Immature natural killer cell (primary cell): ENCODE results near the gene MAN2A2. TPM values are rescaled to one million over a fixed set of nuclear protein-coding genes. Genes with fewer than 3 reads are reported as not detected.
"Not testable (repeated sequence)": the region's sequence is repeated elsewhere in the genome, so short reads cannot be mapped to it uniquely, and the experiment has no call there.

Experiments used
- DNase-seq, 3 donors: peaks; one replicate each; pipeline ENCODE4 v3.0.0; 2022; ENCODE audit warnings: mixed read lengths in 1 of 3
- H3K27ac Mint-ChIP-seq, 6 donors: one replicate each; pipeline ENCODE4 v1.8.0; 2020; ENCODE audit warnings: mixed read lengths in 6 of 6, mild to moderate bottlenecking in 5 of 6, inconsistent platforms in 4 of 6, moderate library complexity in 3 of 6
- H3K27me3 Mint-ChIP-seq, 3 donors: one replicate each; pipeline ENCODE4 v1.8.0; 2020 to 2021; ENCODE audit warnings: low read depth in 3 of 3, mild to moderate bottlenecking in 3 of 3, mixed read lengths in 3 of 3, moderate library complexity in 3 of 3, inconsistent platforms in 1 of 3
- H3K36me3 Mint-ChIP-seq, 3 donors: one replicate each; pipeline ENCODE4 v1.8.0; 2020; ENCODE audit warnings: mixed read lengths in 3 of 3, inconsistent platforms in 2 of 3, mild to moderate bottlenecking in 2 of 3
- H3K4me1 Mint-ChIP-seq, 2 donors: one replicate each; pipeline ENCODE4 v1.8.0; 2020; ENCODE audit warnings: inconsistent platforms in 2 of 2, mild to moderate bottlenecking in 2 of 2, mixed read lengths in 2 of 2, moderate library complexity in 1 of 2
- H3K4me3 Mint-ChIP-seq, 5 donors: one replicate each; pipeline ENCODE4 v1.8.0; 2020; ENCODE audit warnings: mild to moderate bottlenecking in 5 of 5, mixed read lengths in 5 of 5, inconsistent platforms in 3 of 5, moderate library complexity in 3 of 5
- H3K9me3 Mint-ChIP-seq, 6 donors: one replicate each; pipeline ENCODE4 v1.8.0; 2020; ENCODE audit warnings: mild to moderate bottlenecking in 6 of 6, mixed read lengths in 6 of 6, inconsistent platforms in 4 of 6, moderate library complexity in 3 of 6
- polyA plus RNA-seq, 3 donors: library from polyadenylated mRNA; unstranded; fragments of 300-500 nt; fragmentation: Illumina TruSeq; gene quantifications; one replicate each; pipeline ENCODE4 v1.2.3, GENCODE V29; 2021

MAN2A2 gene
- polyA plus RNA-seq, 3 donors from 2014 or later: 4.1 to 7.4 (median 5.4) TPM

GRCh38 chr15:90893175-90894090, 9.7 kb upstream of the MAN2A2 start:
- H3K4me1 Mint-ChIP-seq: peaks cover 3 to 4% of the 10 kb centered on the region in 2 donors
- H3K27me3 Mint-ChIP-seq: peaks cover 0 to 3% (median 1%) of the 10 kb centered on the region in 3 donors
- H3K9me3 Mint-ChIP-seq: no peaks in the 10 kb centered on the region
- H3K36me3 Mint-ChIP-seq: peaks cover 4 to 10% (median 6%) of the 10 kb centered on the region in 3 donors
- H3K27ac Mint-ChIP-seq: no peak overlapping the region
- no peak overlapping the region for H3K4me3 Mint-ChIP-seq
- DNase-seq: no peak

- peaks cover 4 to 9% (median 6%) of the 10 kb centered on the region in 3 donors for H3K36me3 Mint-ChIP-seq
- H3K27me3 Mint-ChIP-seq: peaks cover 0 to 1% (median 0%) of the 10 kb centered on the region in 3 donors
- DNase-seq: no peak
- H3K27ac Mint-ChIP-seq: peak overlapping the region in 2 of 6 donors; percentile 4 to 8
- no peak overlapping the region for H3K4me3 Mint-ChIP-seq
- no peaks in the 10 kb centered on the region for H3K4me1 Mint-ChIP-seq
- no peaks in the 10 kb centered on the region for H3K9me3 Mint-ChIP-seq
Observed at GRCh38 chr15:90895571-90896117, 7.5 kb upstream of the MAN2A2 start.

GRCh38 chr15:90897131-90897655, 5.9 kb upstream of the MAN2A2 start:
- not testable (repeated sequence) for DNase-seq, H3K9me3 Mint-ChIP-seq, H3K36me3 Mint-ChIP-seq, H3K4me3 Mint-ChIP-seq, H3K27me3 Mint-ChIP-seq
- Mint-ChIP-seq H3K4me1 (peaks cover 11 to 13% of the 10 kb centered on the region in 2 donors), H3K27ac (peak overlapping the region in 1 of 6 donors; percentile 23)

- Mint-ChIP-seq H3K27ac (peak overlapping the region; percentile 81 to 95 (median 92)), H3K4me3 (peak overlapping the region; percentile 83 to 91 (median 87)), H3K27me3 (peaks cover 0 to 2% (median 1%) of the 10 kb centered on the region in 3 donors), H3K9me3 (no peaks in the 10 kb centered on the region), H3K36me3 (peaks cover 5 to 12% (median 11%) of the 10 kb centered on the region in 3 donors), H3K4me1 (peaks cover 22 to 26% of the 10 kb centered on the region in 2 donors)
- no peak for DNase-seq
Observed at GRCh38 chr15:90901175-90902039, 1.7 kb upstream of the MAN2A2 start.

GRCh38 chr15:90902040-90902839, 862 bp upstream of the MAN2A2 start:
- Mint-ChIP-seq H3K9me3 (no peaks in the 10 kb centered on the region), H3K4me3 (peak overlapping the region; percentile 83 to 91 (median 87)), H3K4me1 (peaks cover 22 to 26% of the 10 kb centered on the region in 2 donors), H3K27me3 (peaks cover 0 to 2% (median 0%) of the 10 kb centered on the region in 3 donors), H3K36me3 (peaks cover 5 to 13% (median 10%) of the 10 kb centered on the region in 3 donors), H3K27ac (peak overlapping the region; percentile 81 to 95 (median 92))
- peak; percentile 76 to 78 (median 76) for DNase-seq

GRCh38 chr15:90903733-90904536, 833 bp downstream of the MAN2A2 start:
- H3K9me3 Mint-ChIP-seq: no peaks in the 10 kb centered on the region
- H3K27me3 Mint-ChIP-seq: peaks cover 0 to 2% (median 0%) of the 10 kb centered on the region in 3 donors
- peak overlapping the region; percentile 20 to 85 (median 60) for H3K27ac Mint-ChIP-seq
- peaks cover 22 to 26% of the 10 kb centered on the region in 2 donors for H3K4me1 Mint-ChIP-seq
- no peak for DNase-seq
- H3K36me3 Mint-ChIP-seq: peaks cover 9 to 24% (median 10%) of the 10 kb centered on the region in 3 donors
- H3K4me3 Mint-ChIP-seq: peak overlapping the region; percentile 75 to 86 (median 84)

- DNase-seq: no peak
Observed at GRCh38 chr15:90904746-90905145, 1.6 kb downstream of the MAN2A2 start.

GRCh38 chr15:90905306-90906180, 2.4 kb downstream of the MAN2A2 start:
- Mint-ChIP-seq H3K9me3 (no peaks in the 10 kb centered on the region), H3K36me3 (peaks cover 9 to 31% (median 10%) of the 10 kb centered on the region in 3 donors), H3K27ac (peak overlapping the region in 1 of 6 donors; percentile 53), H3K4me1 (peaks cover 22 to 26% of the 10 kb centered on the region in 2 donors), H3K27me3 (peaks cover 0 to 2% (median 1%) of the 10 kb centered on the region in 3 donors), H3K4me3 (peak overlapping the region in 1 of 5 donors; percentile 44)
- DNase-seq: no peak

More at GRCh38 chr15:90904746-90905145, 1.6 kb downstream of the MAN2A2 start:
- Mint-ChIP-seq H3K27ac (no peak overlapping the region), H3K4me1 (peaks cover 22 to 26% of the 10 kb centered on the region in 2 donors), H3K36me3 (peaks cover 9 to 26% (median 10%) of the 10 kb centered on the region in 3 donors), H3K27me3 (peaks cover 0 to 2% (median 1%) of the 10 kb centered on the region in 3 donors), H3K4me3 (peak overlapping the region in 3 of 5 donors; percentile 15 to 36 (median 23)), H3K9me3 (no peaks in the 10 kb centered on the region)

GRCh38 chr15:90906181-90906849, 3.2 kb downstream of the MAN2A2 start:
- H3K4me3 Mint-ChIP-seq: no peak overlapping the region
- peaks cover 9 to 32% (median 10%) of the 10 kb centered on the region in 3 donors for H3K36me3 Mint-ChIP-seq
- peaks cover 18 to 24% of the 10 kb centered on the region in 2 donors for H3K4me1 Mint-ChIP-seq
- peaks cover 0 to 2% (median 1%) of the 10 kb centered on the region in 3 donors for H3K27me3 Mint-ChIP-seq
- H3K27ac Mint-ChIP-seq: no peak overlapping the region
- no peak for DNase-seq
- H3K9me3 Mint-ChIP-seq: no peaks in the 10 kb centered on the region

- Mint-ChIP-seq H3K4me1 (peaks cover 10 to 15% of the 10 kb centered on the region in 2 donors), H3K27ac (no peak overlapping the region), H3K36me3 (peaks cover 10 to 35% (median 12%) of the 10 kb centered on the region in 3 donors), H3K4me3 (no peak overlapping the region), H3K9me3 (no peaks in the 10 kb centered on the region), H3K27me3 (peaks cover 0 to 1% (median 0%) of the 10 kb centered on the region in 3 donors)
- no peak for DNase-seq
Observed at GRCh38 chr15:90907051-90907660, 4.1 kb downstream of the MAN2A2 start.
